Measurements from ENCODE around the gene PTPN7. TPM values are rescaled to one million over a fixed set of nuclear protein-coding genes. Genes with fewer than 3 reads are reported as not detected.

Gene PTPN7
- total and polyA plus RNA-seq, 2 of the 13 experiments (the other 11 are each of a cell fraction or from before 2014, with no cell fraction given): not detected

DNA sequence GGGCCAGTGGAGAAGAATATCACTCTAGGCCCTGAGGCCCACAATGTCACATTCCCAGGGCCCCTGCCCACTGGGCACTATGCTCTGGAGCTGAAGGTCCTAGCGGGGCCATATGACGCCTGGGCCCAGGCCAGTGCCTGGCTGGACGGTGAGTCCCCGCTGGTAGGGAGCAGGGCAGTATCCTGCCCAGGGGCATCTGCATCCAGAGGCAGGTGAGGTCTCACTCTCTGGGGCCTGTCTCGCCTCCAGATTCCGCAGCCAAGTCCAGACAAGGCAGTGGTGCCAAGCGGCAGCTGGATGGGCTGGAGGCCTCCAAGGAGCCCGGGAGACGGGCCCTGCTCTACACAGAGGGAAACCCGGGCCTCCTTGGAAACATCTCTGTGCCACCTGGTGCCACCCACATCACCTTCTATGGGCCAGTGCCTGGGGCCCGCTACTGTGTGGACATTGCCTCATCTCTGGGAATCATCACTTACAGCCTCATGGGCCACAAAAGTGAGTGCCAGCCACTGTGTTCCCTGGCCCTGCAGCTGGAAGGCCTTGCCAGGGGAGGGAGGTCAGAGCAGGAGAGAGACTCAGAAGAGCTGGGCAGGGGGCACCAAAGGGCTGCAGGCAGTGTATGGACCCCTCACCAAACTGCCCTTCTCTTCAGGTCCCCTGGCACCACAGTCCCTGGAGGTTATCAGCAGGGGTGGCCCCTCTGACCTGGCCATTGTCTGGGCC lies 11.1 kb upstream of the PTPN7 start:
- intact Hi-C loops (cut with micrococcal nuclease; ENCODE audit: unreplicated experiment) (no loop called here), in situ Hi-C loops (cut with HindIII; ENCODE audit: extremely low pct_ligation_motif_present, low pct_unique_long_range_greater_than_20kb) (no loop called here)
- H3K27me3 ChIP-seq (ENCODE audit: control insufficient read depth in 1 of 2, insufficient read depth in 2 of 2, low read length in 2 of 2): peaks cover 5 to 9% of the 10 kb centered on the region in 2 experiments; a peak in 4 of 5 replicates
- 0 out of 2 replicates have a peak, but pooled peaks have one; percentile 26 for TF ChIP-seq HNRNPL (IDR thresholded peaks at IDR 0.05; ENCODE audit: low read depth, low read length)
- TF ChIP-seq, protein P1, sequence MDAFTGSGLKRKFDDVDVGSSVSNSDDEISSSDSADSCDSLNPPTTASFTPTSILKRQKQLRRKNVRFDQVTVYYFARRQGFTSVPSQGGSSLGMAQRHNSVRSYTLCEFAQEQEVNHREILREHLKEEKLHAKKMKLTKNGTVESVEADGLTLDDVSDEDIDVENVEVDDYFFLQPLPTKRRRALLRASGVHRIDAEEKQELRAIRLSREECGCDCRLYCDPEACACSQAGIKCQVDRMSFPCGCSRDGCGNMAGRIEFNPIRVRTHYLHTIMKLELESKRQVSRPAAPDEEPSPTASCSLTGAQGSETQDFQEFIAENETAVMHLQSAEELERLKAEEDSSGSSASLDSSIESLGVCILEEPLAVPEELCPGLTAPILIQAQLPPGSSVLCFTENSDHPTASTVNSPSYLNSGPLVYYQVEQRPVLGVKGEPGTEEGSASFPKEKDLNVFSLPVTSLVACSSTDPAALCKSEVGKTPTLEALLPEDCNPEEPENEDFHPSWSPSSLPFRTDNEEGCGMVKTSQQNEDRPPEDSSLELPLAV (CRISPR knock-in tag; conservative IDR thresholded peaks at IDR 0.05; ENCODE audit: low read depth): no peak
- ATAC-seq (peak; percentile 22; the same call in 2 of the 3 replicates), FAIRE-seq (no peak), DNase-seq (ENCODE audit: low spot score) (no peak)
- no peak overlapping the region for H2AFZ ChIP-seq (ENCODE audit: low read length)
- H3K79me2 ChIP-seq (ENCODE audit: insufficient read depth, low read length): no peaks in the 10 kb centered on the region
- CTCF ChIA-PET (ENCODE audit: low intra/inter-chr PET ratio, low total read pairs): no interaction called here
- no peaks in the 10 kb centered on the region for H3K36me3 ChIP-seq (replicated peaks in 1 of 2; ENCODE audit: control insufficient read depth in 1 of 2, insufficient read depth in 2 of 2, low read length in 2 of 2)
- no peaks in the 10 kb centered on the region for H3K9me3 ChIP-seq (ENCODE audit: low read length)
- no peak overlapping the region for H3K9ac ChIP-seq (ENCODE audit: insufficient read depth, low read depth, low read length)
- POLR2A ChIA-PET: no interaction called here
- WGBS (ENCODE audit: low lambda C conversion rate): no CpG with 5 or more reads among the region's 11 CpGs
- no peaks in the 10 kb centered on the region for H3K4me1 ChIP-seq (ENCODE audit: insufficient read depth, low read length)
- no peak overlapping the region for H3K4me3 ChIP-seq (replicated peaks in 1 of 3; ENCODE audit: insufficient read depth in 1 of 3, low read depth in 2 of 3, low read length in 3 of 3)
- H4K20me1 ChIP-seq (ENCODE audit: insufficient read depth, low read length): no peaks in the 10 kb centered on the region
- no TSS peak for BruUV-seq (replicated peaks)
- H3K4me2 ChIP-seq (ENCODE audit: low read depth, low read length): no peak overlapping the region
- no peak overlapping the region for H3K27ac ChIP-seq (ENCODE audit: extremely low read length, insufficient read depth, low read length)

DNA sequence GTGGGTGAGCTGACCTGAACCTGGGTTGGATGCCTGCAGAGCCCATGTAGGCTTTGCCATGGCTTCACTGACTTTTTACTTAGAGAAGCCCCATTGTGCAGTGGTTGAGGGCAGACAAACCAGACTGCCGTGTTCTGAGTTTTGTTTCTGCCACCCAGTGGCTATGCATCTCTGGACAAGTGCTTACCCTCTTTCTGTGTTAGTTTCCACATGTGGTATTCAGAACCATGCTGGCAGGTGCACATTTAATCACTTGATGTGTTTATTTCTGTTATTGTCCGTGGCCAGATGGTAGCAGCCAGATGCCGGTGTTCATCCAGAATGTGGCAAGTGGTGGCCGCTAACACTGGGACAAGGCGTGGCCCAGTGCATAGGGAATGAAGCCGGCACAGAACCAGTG lies 10.3 kb upstream of the PTPN7 start:
- H3K27ac ChIP-seq (ENCODE audit: extremely low read length, insufficient read depth, low read length): no peak overlapping the region
- ChIA-PET POLR2A (no interaction called here), CTCF (ENCODE audit: low intra/inter-chr PET ratio, low total read pairs) (no interaction called here)
- H3K4me3 ChIP-seq (replicated peaks in 1 of 3; ENCODE audit: insufficient read depth in 1 of 3, low read depth in 2 of 3, low read length in 3 of 3): no peak overlapping the region
- H3K4me2 ChIP-seq (ENCODE audit: low read depth, low read length): no peak overlapping the region
- BruUV-seq (replicated peaks): no TSS peak
- H3K4me1 ChIP-seq (ENCODE audit: insufficient read depth, low read length): no peaks in the 10 kb centered on the region
- in situ Hi-C loops (cut with HindIII; ENCODE audit: extremely low pct_ligation_motif_present, low pct_unique_long_range_greater_than_20kb) (no loop called here), intact Hi-C loops (cut with micrococcal nuclease; ENCODE audit: unreplicated experiment) (no loop called here)
- DNase-seq (ENCODE audit: low spot score) (no peak), FAIRE-seq (no peak), ATAC-seq (peak; percentile 27; the same call in 1 of the 3 replicates)
- no peaks in the 10 kb centered on the region for H3K9me3 ChIP-seq (ENCODE audit: low read length)
- no peak for TF ChIP-seq ZBTB1 (CRISPR knock-in tag; IDR thresholded peaks at IDR 0.05; ENCODE audit: borderline replicate concordance)
- no peak for TF ChIP-seq ZNF160 (CRISPR knock-in tag; IDR thresholded peaks at IDR 0.05)
- WGBS (ENCODE audit: low lambda C conversion rate): 46% methylated on average over 6 of the region's 6 CpGs
- H3K9ac ChIP-seq (ENCODE audit: insufficient read depth, low read depth, low read length): no peak overlapping the region
- no peaks in the 10 kb centered on the region for H3K36me3 ChIP-seq (replicated peaks in 1 of 2; ENCODE audit: control insufficient read depth in 1 of 2, insufficient read depth in 2 of 2, low read length in 2 of 2)
- peaks cover 5 to 17% of the 10 kb centered on the region in 2 experiments; a peak in 4 of 5 replicates for H3K27me3 ChIP-seq (ENCODE audit: control insufficient read depth in 1 of 2, insufficient read depth in 2 of 2, low read length in 2 of 2)
- H2AFZ ChIP-seq (ENCODE audit: low read length): no peak overlapping the region
- no peaks in the 10 kb centered on the region for H4K20me1 ChIP-seq (ENCODE audit: insufficient read depth, low read length)
- H3K79me2 ChIP-seq (ENCODE audit: insufficient read depth, low read length): no peaks in the 10 kb centered on the region
